ENCODE data around the gene JUN. TPM values are rescaled to one million over a fixed set of nuclear protein-coding genes. Genes with fewer than 3 reads are reported as not detected.
A peak's percentile ranks its signal among the peaks of the same experiment; 100 is the strongest.

Gene JUN
- total and polyA plus RNA-seq, 2 of the 13 experiments (the other 11 are each of a cell fraction or from before 2014, with no cell fraction given): 18.2 to 22.3 TPM

GRCh38 chr1:58768971-58769808 is 14.7 kb downstream of the JUN start (continued):
- no peak for TF ChIP-seq ZFP91 (CRISPR knock-in tag; IDR thresholded peaks at IDR 0.05; ENCODE audit: borderline replicate concordance)
- no peak for TF ChIP-seq PLSCR1 (CRISPR knock-in tag; IDR thresholded peaks at IDR 0.05; ENCODE audit: borderline replicate concordance)
- no peak for TF ChIP-seq HOXA9 (CRISPR knock-in tag; IDR thresholded peaks at IDR 0.05; ENCODE audit: borderline replicate concordance)
- TF ChIP-seq ZNF136 (CRISPR knock-in tag; IDR thresholded peaks at IDR 0.05; ENCODE audit: low read depth): no peak
- TF ChIP-seq HHEX (CRISPR knock-in tag; IDR thresholded peaks at IDR 0.05): no peak
- no peak for TF ChIP-seq ELF4 (CRISPR knock-in tag; IDR thresholded peaks at IDR 0.05; ENCODE audit: borderline replicate concordance)
- 0 out of 2 replicates have a peak, but pooled peaks have one; percentile 13 for TF ChIP-seq HDAC2 (CRISPR knock-in tag; IDR thresholded peaks at IDR 0.05)
- TF ChIP-seq ZSCAN25 (CRISPR knock-in tag; IDR thresholded peaks at IDR 0.05): no peak
- no peak for TF ChIP-seq NFIB (CRISPR knock-in tag; IDR thresholded peaks at IDR 0.05; ENCODE audit: borderline replicate concordance)
- TF ChIP-seq HBP1 (CRISPR knock-in tag; IDR thresholded peaks at IDR 0.05; ENCODE audit: low read depth): no peak
- TF ChIP-seq HDAC1 (CRISPR knock-in tag; IDR thresholded peaks at IDR 0.05): no peak
- TF ChIP-seq ZNF768 (CRISPR knock-in tag; IDR thresholded peaks at IDR 0.05): no peak
- TF ChIP-seq PATZ1 (CRISPR knock-in tag; IDR thresholded peaks at IDR 0.05): no peak
- TF ChIP-seq PBX3 (CRISPR knock-in tag; IDR thresholded peaks at IDR 0.05; ENCODE audit: borderline replicate concordance): no peak
- TF ChIP-seq MAZ (IDR thresholded peaks at IDR 0.05; ENCODE audit: borderline replicate concordance, low read depth, low read length): 0 out of 2 replicates have a peak, but pooled peaks have one; percentile 27
- no peak for TF ChIP-seq MAZ (CRISPR knock-in tag; IDR thresholded peaks at IDR 0.05; ENCODE audit: low read depth)
- TF ChIP-seq PHF20 (CRISPR knock-in tag; IDR thresholded peaks at IDR 0.05): 0 out of 2 replicates have a peak, but pooled peaks have one; percentile 19
- no peak for TF ChIP-seq ZNF788 (CRISPR knock-in tag; IDR thresholded peaks at IDR 0.05; ENCODE audit: borderline replicate concordance)
- TF ChIP-seq MAX (IDR thresholded peaks at IDR 0.05): no peak
- no peak for TF ChIP-seq PAWR (CRISPR knock-in tag; IDR thresholded peaks at IDR 0.05; ENCODE audit: borderline replicate concordance)
- TF ChIP-seq ZFP36L1 (CRISPR knock-in tag; IDR thresholded peaks at IDR 0.05): no peak

Data from HepG2 (cell line).